ENCODE data around the gene PLOD1.
"Not testable (repeated sequence)": the region's sequence is repeated elsewhere in the genome, so short reads cannot be mapped to it uniquely, and the experiment has no call there.

GRCh38 chr1:11935733-11936132 is 1.2 kb downstream of the PLOD1 start:
- not testable (repeated sequence) for TF ChIP-seq CTCF (conservative IDR thresholded peaks at IDR 0.05 in 1 of 2, IDR thresholded peaks at IDR 0.05 in 1 of 2; ENCODE audit: low read depth in 1 of 2, low read length in 2 of 2); EZH2 (IDR thresholded peaks at IDR 0.05; ENCODE audit: low read length, missing control alignments)
